GM13977 (cell line): ENCODE measurements around the gene SACM1L.

Source experiments
- DNase-seq: peaks from one replicate; pipeline ENCODE4 v3.0.0; 2012; ENCODE audit warnings: low spot score
- in situ Hi-C: fragments of 300-500 bp; cut with MboI; formaldehyde crosslinking; loops from one replicate; pipeline ENCODE4 v1.12.0; 2022; ENCODE audit warnings: low sequenced_read_pairs, low pct_unique_long_range_greater_than_20kb, mixed read lengths, inconsistent platforms; ENCODE audit not compliant: unreplicated experiment
- TF ChIP-seq, protein P1 (sequence below): IDR thresholded peaks from 2 replicates; pipeline ENCODE4 v1.5.1; 2012; ENCODE audit warnings: mild to moderate bottlenecking, control low read depth; ENCODE audit not compliant: insufficient read depth; ENCODE audit errors: extremely low read depth, missing control alignments

Gene SACM1L

GRCh38 chr3:45792036-45792435 is 102.8 kb downstream of the SACM1L start:
- TF ChIP-seq, protein P1, sequence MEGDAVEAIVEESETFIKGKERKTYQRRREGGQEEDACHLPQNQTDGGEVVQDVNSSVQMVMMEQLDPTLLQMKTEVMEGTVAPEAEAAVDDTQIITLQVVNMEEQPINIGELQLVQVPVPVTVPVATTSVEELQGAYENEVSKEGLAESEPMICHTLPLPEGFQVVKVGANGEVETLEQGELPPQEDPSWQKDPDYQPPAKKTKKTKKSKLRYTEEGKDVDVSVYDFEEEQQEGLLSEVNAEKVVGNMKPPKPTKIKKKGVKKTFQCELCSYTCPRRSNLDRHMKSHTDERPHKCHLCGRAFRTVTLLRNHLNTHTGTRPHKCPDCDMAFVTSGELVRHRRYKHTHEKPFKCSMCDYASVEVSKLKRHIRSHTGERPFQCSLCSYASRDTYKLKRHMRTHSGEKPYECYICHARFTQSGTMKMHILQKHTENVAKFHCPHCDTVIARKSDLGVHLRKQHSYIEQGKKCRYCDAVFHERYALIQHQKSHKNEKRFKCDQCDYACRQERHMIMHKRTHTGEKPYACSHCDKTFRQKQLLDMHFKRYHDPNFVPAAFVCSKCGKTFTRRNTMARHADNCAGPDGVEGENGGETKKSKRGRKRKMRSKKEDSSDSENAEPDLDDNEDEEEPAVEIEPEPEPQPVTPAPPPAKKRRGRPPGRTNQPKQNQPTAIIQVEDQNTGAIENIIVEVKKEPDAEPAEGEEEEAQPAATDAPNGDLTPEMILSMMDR = no peak
- in situ Hi-C loops = no loop called here
- DNase-seq = no peak

- TF ChIP-seq, protein P1 = no peak
- in situ Hi-C loops = no loop called here
- DNase-seq = no peak
These were observed 103.4 kb downstream of the SACM1L start for GRCh38 chr3:45792516-45793172.

- DNase-seq = no peak
- TF ChIP-seq, protein P1 = no peak
- in situ Hi-C loops = no loop called here
These were observed 104.4 kb downstream of the SACM1L start for GRCh38 chr3:45793482-45794176.

DNA sequence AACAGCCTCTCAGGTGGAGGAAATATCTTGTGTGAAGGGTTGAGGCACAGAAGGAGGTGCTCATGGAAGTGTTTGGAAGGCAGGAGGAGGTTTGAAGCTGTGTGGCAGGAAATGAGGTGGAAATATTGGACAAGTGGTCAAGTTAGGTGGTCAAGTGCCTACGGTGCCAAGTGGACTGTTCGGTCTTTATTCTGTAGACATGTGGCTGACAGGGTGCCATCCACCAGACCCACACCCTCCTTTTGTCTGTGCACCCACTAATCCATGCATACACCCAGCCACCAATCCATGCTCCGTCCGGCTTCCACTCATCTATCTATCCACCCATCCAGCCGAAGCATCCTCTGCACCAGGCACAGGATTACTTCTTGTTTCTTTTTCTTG is 105.0 kb downstream of the SACM1L start:
- in situ Hi-C loops = no loop called here

DNA sequence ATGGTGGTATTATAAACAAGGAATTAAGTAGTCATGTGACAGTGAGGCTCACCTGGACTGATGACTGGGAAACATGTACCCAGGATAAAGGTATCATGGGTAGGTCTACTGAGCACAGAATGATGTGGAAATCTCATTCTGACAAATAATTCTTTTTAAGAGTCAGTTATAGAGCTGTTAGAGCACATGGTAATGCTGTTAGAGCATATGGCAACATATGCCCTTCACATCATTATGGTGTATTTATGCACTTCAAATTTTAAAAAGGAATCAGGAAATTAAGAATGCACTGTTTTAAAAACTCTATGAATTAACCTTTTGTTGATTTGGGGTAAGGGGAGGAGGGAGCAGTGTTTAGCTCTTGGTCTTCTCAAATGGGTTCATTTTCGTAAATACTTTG is 105.5 kb downstream of the SACM1L start:
- in situ Hi-C loops = no loop called here
- DNase-seq = no peak
- TF ChIP-seq, protein P1 = no peak

More for the DNA sequence above, 105.0 kb downstream of the SACM1L start:
- DNase-seq = no peak
- TF ChIP-seq, protein P1 = no peak
